Measurements from ENCODE around the gene RHBDD2. TPM values are rescaled to one million over a fixed set of nuclear protein-coding genes. Genes with fewer than 3 reads are reported as not detected.

Gene RHBDD2
- polyA plus RNA-seq, 1 experiment = 34.9 TPM

DNA sequence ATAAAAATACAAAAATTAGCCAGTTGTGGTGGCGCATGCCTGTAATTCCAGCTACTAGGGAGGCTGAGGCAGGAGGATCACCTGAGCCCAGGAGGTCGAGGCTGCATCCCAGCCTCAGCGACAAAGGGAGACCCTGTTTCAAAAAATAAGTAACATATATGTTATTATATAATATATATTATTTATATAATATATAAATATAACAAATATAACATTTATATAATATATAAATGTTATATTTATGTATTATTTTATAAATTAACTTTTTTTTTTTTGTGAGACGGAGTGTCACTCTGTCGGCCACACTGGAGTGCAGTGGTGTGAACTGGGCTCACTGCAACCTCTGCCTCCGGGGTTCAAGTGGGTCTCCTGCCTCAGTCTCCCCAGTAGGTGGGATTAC is 34.6 kb downstream of the RHBDD2 start:
- Histone ChIP-seq H3K27ac (ENCODE audit: low read depth, low read length) (no peak overlapping the region), H3K27me3 (ENCODE audit: control insufficient read depth, insufficient read depth, low read length) (no peaks in the 10 kb centered on the region), H3K4me3 (ENCODE audit: low read depth, low read length) (no peak overlapping the region), H3K9me3 (ENCODE audit: control insufficient read depth, insufficient read depth, low read length) (peaks cover 4% of the 10 kb centered on the region; the same call in 1 of the 2 replicates)
- CTCF ChIA-PET = interaction anchor here (1.0 kb wide), 1 partner anchor 106 kb away, joined by 3 read pairs; no protein-coding TSS in a partner anchor
- no peak for DNase-seq (ENCODE audit: low read depth, low spot score)
- POLR2A ChIA-PET = interaction anchor here (0.6 to 2.4 kb wide), 3 partner anchors 9 to 25 kb away, joined by 3 to 11 read pairs (median 4); no protein-coding TSS in a partner anchor
- TF ChIP-seq, protein P1, sequence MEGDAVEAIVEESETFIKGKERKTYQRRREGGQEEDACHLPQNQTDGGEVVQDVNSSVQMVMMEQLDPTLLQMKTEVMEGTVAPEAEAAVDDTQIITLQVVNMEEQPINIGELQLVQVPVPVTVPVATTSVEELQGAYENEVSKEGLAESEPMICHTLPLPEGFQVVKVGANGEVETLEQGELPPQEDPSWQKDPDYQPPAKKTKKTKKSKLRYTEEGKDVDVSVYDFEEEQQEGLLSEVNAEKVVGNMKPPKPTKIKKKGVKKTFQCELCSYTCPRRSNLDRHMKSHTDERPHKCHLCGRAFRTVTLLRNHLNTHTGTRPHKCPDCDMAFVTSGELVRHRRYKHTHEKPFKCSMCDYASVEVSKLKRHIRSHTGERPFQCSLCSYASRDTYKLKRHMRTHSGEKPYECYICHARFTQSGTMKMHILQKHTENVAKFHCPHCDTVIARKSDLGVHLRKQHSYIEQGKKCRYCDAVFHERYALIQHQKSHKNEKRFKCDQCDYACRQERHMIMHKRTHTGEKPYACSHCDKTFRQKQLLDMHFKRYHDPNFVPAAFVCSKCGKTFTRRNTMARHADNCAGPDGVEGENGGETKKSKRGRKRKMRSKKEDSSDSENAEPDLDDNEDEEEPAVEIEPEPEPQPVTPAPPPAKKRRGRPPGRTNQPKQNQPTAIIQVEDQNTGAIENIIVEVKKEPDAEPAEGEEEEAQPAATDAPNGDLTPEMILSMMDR (IDR thresholded peaks at IDR 0.05; ENCODE audit: low read depth, low read length) = no peak

DNA sequence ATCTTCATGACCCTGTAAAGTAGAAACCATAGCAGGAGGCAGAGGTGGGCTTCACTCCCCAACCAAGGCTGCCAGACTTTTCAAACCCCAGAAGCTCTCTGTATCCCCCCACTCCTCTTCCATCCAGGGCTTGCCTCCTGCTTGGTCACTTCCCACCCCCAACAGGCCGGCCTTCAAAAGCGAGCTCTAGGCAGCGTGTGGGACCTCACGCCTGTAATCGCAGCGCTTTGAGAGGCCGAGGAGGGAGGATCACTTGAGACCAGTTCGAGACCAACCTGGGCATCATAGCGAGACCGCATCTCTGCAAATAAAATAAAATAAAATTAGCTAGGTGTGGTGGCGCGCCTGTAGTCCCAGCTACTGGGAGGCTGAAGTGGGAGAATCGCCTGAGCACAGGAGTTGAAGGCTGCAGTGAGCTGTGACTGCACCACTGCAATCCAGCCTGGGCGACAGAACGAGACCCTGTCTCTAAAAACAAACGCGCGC is 35.4 kb downstream of the RHBDD2 start:
- Histone ChIP-seq H3K4me3 (ENCODE audit: low read depth, low read length) (peak overlapping the region; percentile 85), H3K27ac (ENCODE audit: low read depth, low read length) (peak overlapping the region; percentile 68), H3K9me3 (ENCODE audit: control insufficient read depth, insufficient read depth, low read length) (peaks cover 4% of the 10 kb centered on the region; the same call in 1 of the 2 replicates), H3K27me3 (ENCODE audit: control insufficient read depth, insufficient read depth, low read length) (no peaks in the 10 kb centered on the region)
- ChIA-PET CTCF (interaction anchor here (1.0 kb wide), 1 partner anchor 106 kb away, joined by 3 read pairs; no protein-coding TSS in a partner anchor), POLR2A (interaction anchor here (0.6 to 2.4 kb wide), 9 partner anchors 10 to 119 kb away, joined by 3 to 12 read pairs (median 3); no protein-coding TSS in a partner anchor)
- TF ChIP-seq, protein P1 (IDR thresholded peaks at IDR 0.05; ENCODE audit: low read depth, low read length) = no peak
- DNase-seq (ENCODE audit: low read depth, low spot score) = no peak

DNA sequence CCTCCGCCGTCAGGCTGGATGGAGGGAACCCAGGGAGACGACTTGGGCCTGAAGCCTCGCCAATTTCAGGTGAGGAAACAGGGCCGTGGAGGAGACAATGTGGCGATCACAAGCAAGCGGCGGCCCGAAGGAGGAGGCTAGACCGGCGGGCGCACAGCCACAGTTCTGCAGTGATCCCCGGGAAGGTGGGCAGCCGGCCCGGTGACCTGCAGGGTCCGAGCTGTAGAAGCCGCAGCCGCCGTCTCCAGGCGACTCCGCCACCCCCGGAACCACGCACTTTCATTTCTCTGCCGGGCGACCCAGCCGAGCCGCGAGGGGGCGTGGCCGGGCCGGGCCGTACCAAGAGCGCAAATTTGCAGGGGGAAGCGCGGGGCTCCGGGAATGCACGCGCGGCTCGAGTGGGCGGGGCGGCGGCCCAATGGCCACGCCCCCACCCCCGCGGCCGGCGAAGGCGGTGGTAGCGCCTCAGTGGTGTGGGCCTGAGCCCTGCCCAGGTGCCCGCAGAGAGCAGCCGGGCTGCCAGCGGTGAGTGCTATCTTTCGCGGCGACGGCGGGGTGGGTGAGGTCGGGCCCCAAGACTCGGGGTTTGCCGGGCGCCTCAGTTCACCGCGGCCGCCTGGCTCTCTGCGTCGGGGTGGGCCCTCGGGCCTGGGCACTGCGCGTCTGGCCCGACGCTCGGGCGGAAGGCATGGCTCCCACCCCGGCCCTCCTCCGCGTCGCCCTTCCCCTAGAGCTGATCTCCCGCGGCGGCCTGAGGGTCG is 36.0 kb downstream of the RHBDD2 start, which contains the start of gene POR:
Gene POR, plus strand, starts transcription at position 501 of the 761 bp plus-strand sequence. CDS start 38,847 bp downstream, outside the sequence.
- CTCF ChIA-PET = interaction anchor here (1.0 kb wide), 1 partner anchor 105 kb away, joined by 3 read pairs; no protein-coding TSS in a partner anchor
- DNase-seq (ENCODE audit: low read depth, low spot score) = peak; percentile 69
- peak within 1 kb of the TSS; percentile 68 for H3K27ac ChIP-seq (ENCODE audit: low read depth, low read length)

DNA sequence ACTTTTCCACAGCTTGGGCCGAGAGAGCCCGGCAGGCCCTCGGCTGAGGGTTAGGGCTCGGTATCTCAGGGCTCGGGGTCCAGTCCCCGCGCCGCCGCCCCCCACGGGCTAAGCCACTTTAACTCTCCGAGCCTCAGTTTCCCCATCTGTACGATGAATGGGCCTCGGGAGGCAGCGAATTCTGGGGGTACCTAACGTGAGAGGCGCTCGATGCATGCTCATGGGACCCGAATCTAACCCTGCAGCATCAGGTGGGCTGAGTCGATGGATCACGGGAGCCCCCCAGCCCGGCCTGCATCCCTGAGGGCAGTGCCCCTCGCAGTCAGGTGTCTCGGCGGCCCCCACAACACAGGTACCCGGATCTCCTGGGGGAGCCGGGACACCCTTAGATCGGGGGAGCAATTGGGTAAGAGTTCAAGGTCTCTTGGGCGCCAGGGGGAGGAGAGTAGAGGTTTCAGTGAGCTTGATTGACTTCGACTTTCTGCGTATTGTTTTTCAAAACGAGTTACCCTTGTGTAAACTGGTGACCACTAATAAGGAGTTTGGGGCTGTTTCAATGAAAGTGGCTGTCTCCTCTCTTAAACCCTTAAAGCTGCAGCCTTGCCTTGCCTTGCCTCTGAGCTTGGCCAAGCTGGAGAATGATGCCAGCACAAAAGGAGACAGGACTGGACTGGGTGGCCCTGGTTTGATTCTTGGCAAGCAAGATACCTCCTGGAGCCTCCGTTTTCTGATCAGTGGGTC is 36.8 kb downstream of the RHBDD2 start:
- TF ChIP-seq, protein P1 (IDR thresholded peaks at IDR 0.05; ENCODE audit: low read depth, low read length) = peak; percentile 11; the same call in 1 of the 2 replicates
- Histone ChIP-seq H3K9me3 (ENCODE audit: control insufficient read depth, insufficient read depth, low read length) (peaks cover 4% of the 10 kb centered on the region; the same call in 1 of the 2 replicates), H3K27me3 (ENCODE audit: control insufficient read depth, insufficient read depth, low read length) (no peaks in the 10 kb centered on the region), H3K27ac (ENCODE audit: low read depth, low read length) (peak overlapping the region; percentile 21), H3K4me3 (ENCODE audit: low read depth, low read length) (peak overlapping the region; percentile 87)
- CTCF ChIA-PET = interaction anchor here (0.6 to 0.8 kb wide), 2 partner anchors 10 to 105 kb away, joined by 4 to 5 read pairs; no protein-coding TSS in a partner anchor
- POLR2A ChIA-PET = interaction anchor here (0.6 to 2.4 kb wide), 11 partner anchors 9 to 159 kb away, joined by 3 to 15 read pairs (median 5); partner anchors contain the start of genes MDH2 and STYXL1
- no peak for DNase-seq (ENCODE audit: low read depth, low spot score)

More for the DNA sequence above, 36.0 kb downstream of the RHBDD2 start, which contains the start of gene POR:
- Histone ChIP-seq H3K4me3 (ENCODE audit: low read depth, low read length) (peak within 1 kb of the TSS; percentile 87), H3K9me3 (ENCODE audit: control insufficient read depth, insufficient read depth, low read length) (peaks cover 4% of the 10 kb centered on the region; the same call in 1 of the 2 replicates), H3K27me3 (ENCODE audit: control insufficient read depth, insufficient read depth, low read length) (no peaks in the 10 kb centered on the region)
- TF ChIP-seq, protein P1 (IDR thresholded peaks at IDR 0.05; ENCODE audit: low read depth, low read length) = no peak
- POLR2A ChIA-PET = interaction anchor here (0.6 to 2.4 kb wide), 13 partner anchors 9 to 133 kb away, joined by 3 to 15 read pairs (median 5); partner anchors contain the start of genes MDH2 and STYXL1

Measured in AG04450 (cell line).